Activated T-cell treated with anti-CD3 and anti-CD28 coated beads, Interleukin-2, amount 50 U/mL, for 24 hours (primary cell): ENCODE data around the gene STK24.
"Not testable (repeated sequence)": the region's sequence is repeated elsewhere in the genome, so short reads cannot be mapped to it uniquely, and the experiment has no call there.

ENCODE experiments used
- DNase-seq: peaks from one replicate; pipeline ENCODE4 v3.0.0-alpha.2; 2020
- H3K27ac Mint-ChIP-seq: 2 replicates; pipeline ENCODE4 v1.8.0; 2020; ENCODE audit warnings: mild to moderate bottlenecking, mixed read lengths
- H3K27me3 Mint-ChIP-seq: 2 replicates; pipeline ENCODE4 v1.8.0; 2020; ENCODE audit warnings: mixed read lengths
- H3K36me3 Mint-ChIP-seq: 2 replicates; pipeline ENCODE4 v1.8.0; 2020; ENCODE audit warnings: low read depth, mixed read lengths
- H3K4me1 Mint-ChIP-seq: 2 replicates; pipeline ENCODE4 v1.8.0; 2020; ENCODE audit warnings: low read depth, mixed read lengths
- H3K4me3 Mint-ChIP-seq: 2 replicates; pipeline ENCODE4 v1.8.0; 2020; ENCODE audit warnings: mild to moderate bottlenecking, moderate library complexity, mixed read lengths
- H3K9me3 Mint-ChIP-seq: 2 replicates; pipeline ENCODE4 v1.8.0; 2020; ENCODE audit warnings: mixed read lengths

STK24 gene

DNA sequence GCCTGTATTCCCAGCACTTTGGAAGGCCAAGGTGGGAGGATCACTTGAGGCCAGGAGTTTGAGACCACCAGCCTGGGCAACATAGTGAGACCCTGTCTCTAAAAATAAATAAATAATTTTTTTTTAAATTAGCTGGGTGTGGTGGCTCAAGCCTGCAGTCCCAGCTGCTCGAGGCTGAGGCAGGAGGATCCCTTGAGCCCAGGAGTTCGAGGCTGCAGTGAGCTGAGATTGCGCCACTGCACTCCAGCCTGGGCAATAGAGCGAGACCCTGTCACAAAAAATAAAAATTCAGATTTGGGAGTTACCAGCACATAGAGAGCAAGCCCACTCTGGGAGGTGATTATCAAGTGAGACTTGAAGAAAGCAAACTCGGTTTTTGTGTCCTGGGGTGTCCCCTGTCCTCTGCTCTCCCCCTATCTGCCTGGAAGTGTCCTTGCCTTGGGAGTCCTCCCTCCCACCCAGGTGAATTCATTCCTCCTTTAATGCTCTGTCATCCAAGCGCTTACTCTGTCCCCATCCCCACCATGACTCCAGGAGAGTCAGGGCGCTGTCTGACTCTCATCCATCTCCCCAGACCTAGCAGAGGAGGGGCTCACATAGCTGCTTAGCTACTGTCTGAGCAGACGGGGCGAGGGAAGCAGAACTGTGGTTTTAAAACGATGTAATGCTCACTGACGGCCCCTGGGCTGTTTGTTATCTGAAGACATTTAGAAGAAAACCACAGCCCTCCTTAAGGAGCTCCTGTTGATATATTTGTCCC is 146.8 kb downstream of the STK24 start:
- no peaks in the 10 kb centered on the region for H3K36me3 Mint-ChIP-seq
- peaks cover 31% of the 10 kb centered on the region for H3K27me3 Mint-ChIP-seq
- no peaks in the 10 kb centered on the region for H3K9me3 Mint-ChIP-seq
- H3K4me3 Mint-ChIP-seq, result no peak overlapping the region
- H3K27ac Mint-ChIP-seq, result no peak overlapping the region
- no peak for DNase-seq
- no peaks in the 10 kb centered on the region for H3K4me1 Mint-ChIP-seq

DNA sequence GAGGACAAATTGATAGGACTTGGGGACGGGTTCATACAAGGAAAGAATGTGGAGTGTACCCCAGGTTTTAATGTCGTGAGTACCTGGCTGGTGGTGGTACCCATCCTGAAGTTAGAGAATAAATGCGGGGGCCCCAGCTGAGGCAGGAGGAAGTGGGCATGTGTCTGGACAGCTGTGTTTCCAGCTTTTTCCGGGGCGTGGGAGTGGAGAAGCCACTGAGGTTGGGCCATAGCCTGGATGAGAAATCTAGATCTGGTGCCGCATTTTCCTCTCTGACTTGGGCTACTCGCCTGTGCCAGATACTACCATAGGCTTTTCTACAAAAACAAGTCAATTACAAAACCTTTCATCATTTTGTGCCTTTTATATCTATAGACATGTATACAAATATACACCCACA is 147.4 kb downstream of the STK24 start:
- DNase-seq, result no peak
- Mint-ChIP-seq H3K4me1 (no peaks in the 10 kb centered on the region), H3K27me3 (peaks cover 31% of the 10 kb centered on the region), H3K36me3 (no peaks in the 10 kb centered on the region), H3K4me3 (no peak overlapping the region), H3K9me3 (no peaks in the 10 kb centered on the region), H3K27ac (no peak overlapping the region)

DNA sequence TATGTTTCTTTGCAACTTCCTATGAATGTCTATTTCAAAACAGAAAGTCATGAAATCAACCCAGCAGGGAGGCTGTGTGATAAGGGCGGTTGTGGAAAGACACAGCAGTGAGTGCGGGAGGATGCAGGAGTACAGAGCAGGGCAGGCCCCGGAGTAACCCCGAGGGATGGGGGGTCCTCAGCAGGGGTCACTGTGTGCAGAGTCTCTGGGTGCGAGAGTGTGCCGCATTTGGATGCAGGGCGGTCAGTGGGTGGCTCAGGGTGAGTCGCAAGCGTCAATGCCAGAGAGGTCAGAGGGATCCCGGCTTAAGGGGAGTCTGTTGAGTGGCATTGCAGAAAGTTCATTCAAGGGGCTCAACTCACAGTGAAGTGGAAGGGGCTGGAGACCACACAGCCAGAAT is 147.8 kb downstream of the STK24 start:
- Mint-ChIP-seq H3K36me3 (no peaks in the 10 kb centered on the region), H3K4me1 (no peaks in the 10 kb centered on the region), H3K27ac (no peak overlapping the region), H3K27me3 (peaks cover 31% of the 10 kb centered on the region), H3K4me3 (no peak overlapping the region), H3K9me3 (no peaks in the 10 kb centered on the region)
- DNase-seq, result no peak

DNA sequence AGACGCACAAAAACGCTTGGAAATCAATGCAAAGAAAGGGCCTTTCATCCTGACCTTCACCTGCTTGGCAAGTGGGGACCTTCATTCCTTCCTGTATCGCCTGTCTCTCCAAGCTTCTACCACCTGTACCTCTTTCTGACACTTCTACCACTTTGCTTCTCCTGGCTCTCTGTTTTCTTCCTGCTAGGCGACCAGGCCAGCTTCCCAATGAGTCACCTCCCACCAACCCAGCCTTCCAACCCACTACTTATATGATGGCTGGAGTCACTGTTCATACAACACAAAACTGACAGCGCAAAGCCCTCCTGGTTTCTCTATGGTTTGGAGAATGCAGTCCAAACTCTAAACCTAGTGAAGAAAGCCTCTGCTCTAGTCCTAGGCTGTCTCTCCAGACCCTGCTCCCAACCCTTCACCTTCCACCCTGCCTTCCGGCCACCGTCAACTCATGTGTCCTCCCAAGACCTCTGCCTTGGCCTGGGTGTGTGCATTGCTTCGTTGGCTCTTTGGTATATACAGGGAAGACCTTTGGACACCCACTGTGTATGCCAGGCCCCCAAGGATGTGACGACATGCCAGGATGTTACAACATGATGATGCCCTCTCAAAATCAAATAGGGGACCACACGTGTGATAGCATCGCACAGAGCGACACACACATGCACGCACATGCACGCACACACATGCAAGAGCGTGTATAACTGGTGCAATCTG is 148.5 kb downstream of the STK24 start:
- Mint-ChIP-seq H3K4me1 (no peaks in the 10 kb centered on the region), H3K4me3 (no peak overlapping the region), H3K9me3 (no peaks in the 10 kb centered on the region), H3K27me3 (peaks cover 31% of the 10 kb centered on the region), H3K36me3 (no peaks in the 10 kb centered on the region), H3K27ac (no peak overlapping the region)
- DNase-seq, result no peak

DNA sequence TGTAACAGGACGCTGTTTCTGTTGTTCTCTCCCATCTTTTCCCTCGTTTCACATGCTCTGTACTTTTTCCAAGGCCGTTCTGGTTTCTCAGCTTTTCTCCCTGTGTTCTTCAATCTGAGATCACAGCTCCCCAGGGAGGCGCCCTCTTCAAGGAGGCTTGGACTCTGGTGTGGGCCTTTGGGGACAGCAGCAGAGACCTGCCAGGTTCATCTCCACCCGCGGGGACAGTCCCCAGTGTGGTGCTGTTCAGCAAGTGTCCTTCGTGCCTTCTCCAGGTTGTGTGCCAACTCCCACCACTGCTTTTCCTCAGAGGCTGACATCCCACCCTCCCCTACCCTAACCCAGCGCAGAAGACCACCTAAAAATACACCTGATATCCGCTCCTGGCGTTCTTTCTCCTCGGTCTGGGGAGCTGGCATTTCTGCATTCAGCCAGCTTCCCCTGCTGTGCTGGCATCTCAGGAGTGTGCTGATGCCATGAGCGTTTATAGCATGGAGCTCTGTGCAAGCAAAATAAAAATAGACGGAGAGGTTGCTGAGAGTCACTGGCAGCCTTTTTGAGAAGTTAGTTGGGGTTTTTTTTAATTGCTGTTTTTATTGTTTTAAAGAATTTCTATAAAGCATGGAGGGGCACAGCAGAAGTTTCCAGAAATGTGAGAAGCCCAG is 149.4 kb downstream of the STK24 start:
- DNase-seq, result no peak
- Mint-ChIP-seq H3K27me3 (peaks cover 28% of the 10 kb centered on the region), H3K27ac (no peak overlapping the region), H3K36me3 (no peaks in the 10 kb centered on the region), H3K4me3 (no peak overlapping the region), H3K4me1 (no peaks in the 10 kb centered on the region), H3K9me3 (no peaks in the 10 kb centered on the region)

DNA sequence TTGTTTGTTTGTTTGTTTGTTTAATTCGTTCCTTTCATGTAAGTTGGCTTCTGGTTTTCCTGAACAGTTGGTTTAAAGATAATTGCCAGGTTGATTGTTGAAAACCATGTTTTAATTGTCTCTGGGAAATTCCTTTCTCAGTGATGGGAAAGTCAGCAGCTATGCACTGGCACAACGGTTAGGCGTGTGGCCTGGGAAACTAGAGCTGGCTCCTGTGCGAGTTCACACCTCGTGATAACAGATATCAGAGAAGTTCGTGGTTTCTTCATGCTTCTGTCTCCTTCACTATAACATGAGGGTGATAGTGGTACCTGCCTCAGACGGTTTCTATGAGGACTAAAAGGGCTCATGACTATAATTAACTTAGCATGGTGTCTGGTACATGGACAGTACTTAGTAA is 153.5 kb downstream of the STK24 start:
- Mint-ChIP-seq H3K36me3 (no peaks in the 10 kb centered on the region), H3K9me3 (no peaks in the 10 kb centered on the region), H3K4me1 (no peaks in the 10 kb centered on the region), H3K27me3 (peaks cover 10% of the 10 kb centered on the region), H3K27ac (no peak overlapping the region), H3K4me3 (no peak overlapping the region)
- no peak for DNase-seq

DNA sequence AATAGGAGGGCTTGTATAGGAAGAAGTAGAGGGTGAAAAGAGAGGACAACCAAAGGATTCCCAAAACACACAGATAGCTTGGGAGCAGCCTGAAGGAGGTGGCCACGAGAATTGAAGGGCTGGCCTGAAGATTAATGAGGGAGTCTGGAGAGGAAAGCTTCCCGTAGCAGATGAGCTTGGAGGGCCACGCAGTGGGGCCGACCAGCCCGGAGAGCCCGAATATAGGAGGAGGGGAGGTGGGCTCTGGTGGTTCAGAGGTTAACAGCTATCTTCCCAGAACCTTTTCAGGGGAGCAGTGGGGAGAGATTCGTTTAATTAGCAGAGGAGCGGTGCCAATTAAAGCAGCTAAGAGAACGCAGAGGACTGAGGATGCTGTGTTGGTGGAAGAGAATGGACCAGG is 154.9 kb downstream of the STK24 start:
- no peaks in the 10 kb centered on the region for H3K4me1 Mint-ChIP-seq
- peaks cover 9% of the 10 kb centered on the region for H3K27me3 Mint-ChIP-seq
- no peak overlapping the region for H3K27ac Mint-ChIP-seq
- H3K9me3 Mint-ChIP-seq, result no peaks in the 10 kb centered on the region
- DNase-seq, result no peak
- H3K36me3 Mint-ChIP-seq, result no peaks in the 10 kb centered on the region
- no peak overlapping the region for H3K4me3 Mint-ChIP-seq

DNA sequence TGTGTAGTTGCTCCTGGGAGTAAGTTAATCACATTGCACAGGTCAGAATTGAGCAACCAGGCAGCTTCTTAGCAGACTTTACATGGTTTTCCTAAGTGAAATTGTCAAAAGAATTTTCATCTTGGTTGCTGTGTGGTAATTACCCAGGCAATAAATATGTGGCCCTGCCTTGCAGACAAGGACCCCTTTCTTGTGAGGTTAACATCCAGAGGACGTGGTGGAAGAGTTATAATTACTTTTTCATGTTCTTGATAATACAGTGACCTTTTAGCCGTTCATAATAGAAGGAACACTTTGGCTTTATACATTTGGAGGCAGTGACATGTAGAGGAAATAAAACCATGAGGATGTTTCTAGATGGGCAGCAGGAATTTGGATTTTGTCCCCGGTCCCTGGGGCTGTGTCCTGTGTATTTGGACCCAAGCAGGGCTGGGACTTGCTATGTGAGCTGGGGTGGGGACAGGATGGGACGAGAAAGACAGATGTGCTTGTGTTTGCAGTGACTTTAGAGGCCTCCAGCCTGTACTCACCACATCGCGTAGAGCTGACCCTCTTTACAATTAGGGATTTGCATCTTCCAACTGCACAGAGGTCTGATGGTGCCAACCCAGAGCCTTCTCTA is 156.2 kb downstream of the STK24 start:
- Mint-ChIP-seq H3K9me3 (no peaks in the 10 kb centered on the region), H3K4me1 (no peaks in the 10 kb centered on the region), H3K36me3 (no peaks in the 10 kb centered on the region), H3K27me3 (peaks cover 4% of the 10 kb centered on the region), H3K27ac (no peak overlapping the region), H3K4me3 (no peak overlapping the region)
- no peak for DNase-seq

DNA sequence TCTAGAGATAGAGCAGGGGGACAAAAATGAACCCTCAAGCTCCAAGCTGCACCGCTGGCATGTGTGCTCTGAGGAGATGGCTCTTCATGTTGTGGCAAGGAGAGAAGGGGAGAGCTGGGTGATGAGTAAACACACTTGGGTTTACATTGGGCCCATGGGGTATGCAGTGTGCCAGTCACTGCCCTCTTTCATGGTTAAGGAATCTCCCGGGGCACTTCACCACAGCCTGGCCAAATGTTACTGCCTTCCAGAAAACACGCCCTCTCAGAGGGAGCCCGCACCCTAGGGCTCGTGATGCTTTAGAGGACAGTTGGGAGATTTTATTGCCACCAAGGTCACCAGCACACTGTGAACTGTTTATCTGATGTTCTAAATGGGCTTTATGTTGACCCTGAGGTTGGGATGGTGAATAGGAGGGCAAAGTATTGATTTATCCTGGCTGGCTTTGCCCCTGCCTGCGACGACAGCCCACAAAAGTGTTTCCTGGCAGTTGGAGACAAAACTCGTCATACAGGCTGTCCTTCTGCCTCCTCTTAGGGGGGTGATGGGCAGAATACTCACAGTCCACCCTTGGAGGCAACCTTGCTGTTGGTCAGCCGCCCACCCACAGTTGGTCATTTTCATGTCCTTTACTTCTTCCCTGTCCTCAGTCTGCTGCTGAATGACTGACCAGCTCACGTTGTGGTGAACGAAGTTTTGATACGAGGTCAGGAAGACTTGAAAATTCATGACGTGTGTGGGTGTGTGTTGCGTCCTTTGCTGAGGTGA is 156.9 kb downstream of the STK24 start:
- no peaks in the 10 kb centered on the region for H3K36me3 Mint-ChIP-seq
- H3K9me3 Mint-ChIP-seq, result no peaks in the 10 kb centered on the region
- DNase-seq, result no peak
- no peak overlapping the region for H3K4me3 Mint-ChIP-seq
- H3K4me1 Mint-ChIP-seq, result no peaks in the 10 kb centered on the region
- H3K27ac Mint-ChIP-seq, result no peak overlapping the region
- H3K27me3 Mint-ChIP-seq, result peaks cover 4% of the 10 kb centered on the region

DNA sequence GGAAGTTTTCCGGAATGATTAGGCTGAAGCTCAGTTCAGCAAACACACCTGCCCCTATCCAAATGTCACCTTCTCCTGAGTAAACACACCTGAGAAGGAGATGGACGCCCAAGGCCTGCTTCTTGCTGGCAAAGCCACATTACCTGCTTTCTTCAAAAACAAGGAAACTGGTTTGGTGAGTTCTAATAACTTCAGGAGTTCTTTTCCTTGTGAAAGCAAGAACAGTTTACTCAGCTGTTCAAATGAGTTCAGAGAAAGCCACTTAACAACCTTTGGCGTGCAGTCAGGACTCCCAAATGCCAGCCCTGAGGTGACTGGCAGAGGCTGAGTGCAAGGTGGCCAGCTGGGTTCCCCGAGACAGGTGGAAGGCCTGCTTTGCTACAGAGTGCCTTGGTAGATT is 160.5 kb downstream of the STK24 start:
- Mint-ChIP-seq H3K9me3 (no peaks in the 10 kb centered on the region), H3K27me3 (peaks cover 4% of the 10 kb centered on the region)
- DNase-seq, result no peak

DNA sequence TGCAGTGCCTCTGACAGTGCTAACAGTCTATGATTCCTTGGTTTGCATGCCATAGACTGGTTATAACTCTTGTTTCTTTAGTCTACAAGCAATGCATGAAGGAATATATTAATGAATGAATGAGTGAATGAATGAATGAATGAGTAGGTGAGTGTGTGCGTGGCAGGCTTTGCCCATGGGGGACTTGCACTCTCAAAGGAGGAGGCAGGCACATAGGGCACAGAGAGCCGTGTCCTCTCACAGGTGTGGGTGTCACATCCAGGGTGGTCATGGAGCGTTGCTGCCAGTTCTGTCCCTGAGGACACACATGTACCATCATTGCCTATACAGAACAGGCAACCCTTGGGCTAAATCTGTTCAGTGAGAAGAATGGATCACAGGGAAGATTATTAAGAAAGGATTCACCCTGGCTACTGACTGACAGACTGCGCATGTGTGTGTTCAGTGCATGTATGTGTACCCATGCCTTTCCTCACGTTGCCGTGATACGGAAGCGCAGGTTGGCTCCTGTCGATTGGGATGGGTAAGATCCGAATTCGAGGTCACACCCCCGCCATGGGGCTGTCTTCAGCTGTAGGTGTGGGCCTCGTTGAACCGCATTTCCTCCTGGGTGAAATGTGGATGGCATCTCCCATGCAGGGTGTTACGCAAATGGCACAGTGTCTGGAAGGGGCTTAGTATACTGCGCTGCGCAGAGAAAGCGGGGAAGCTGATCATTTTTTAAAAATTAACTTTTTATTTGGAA is 161.4 kb downstream of the STK24 start:
- no peaks in the 10 kb centered on the region for H3K9me3 Mint-ChIP-seq
- no peak overlapping the region for H3K4me3 Mint-ChIP-seq
- no peak overlapping the region for H3K27ac Mint-ChIP-seq
- no peaks in the 10 kb centered on the region for H3K36me3 Mint-ChIP-seq
- no peak for DNase-seq
- peaks cover 15% of the 10 kb centered on the region for H3K4me1 Mint-ChIP-seq
- peaks cover 10% of the 10 kb centered on the region for H3K27me3 Mint-ChIP-seq

More for the DNA sequence above, 160.5 kb downstream of the STK24 start:
- no peak overlapping the region for H3K4me3 Mint-ChIP-seq
- no peaks in the 10 kb centered on the region for H3K36me3 Mint-ChIP-seq
- no peak overlapping the region for H3K27ac Mint-ChIP-seq
- H3K4me1 Mint-ChIP-seq, result peaks cover 12% of the 10 kb centered on the region

DNA sequence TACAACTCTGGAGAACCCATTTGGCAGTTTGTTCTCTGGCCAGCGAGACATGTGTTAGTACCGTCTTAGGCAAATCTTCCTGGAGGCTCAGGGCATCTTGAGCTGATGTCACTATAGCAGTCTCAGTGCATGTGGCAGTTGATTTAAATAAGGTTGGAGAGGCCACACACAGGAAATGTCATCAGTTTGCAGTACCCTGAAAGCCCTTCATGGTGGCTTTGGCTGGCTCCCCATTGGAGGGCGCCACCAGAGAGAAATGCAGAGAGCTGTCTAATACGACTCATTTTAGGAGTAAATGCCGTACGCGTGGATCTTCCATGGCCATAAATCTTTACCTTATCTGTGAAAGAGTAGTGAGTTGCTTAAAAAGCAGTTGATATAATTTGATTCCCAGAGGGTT is 163.1 kb downstream of the STK24 start:
- Mint-ChIP-seq H3K27ac (no peak overlapping the region), H3K4me1 (peaks cover 15% of the 10 kb centered on the region), H3K9me3 (no peaks in the 10 kb centered on the region), H3K36me3 (no peaks in the 10 kb centered on the region), H3K27me3 (peaks cover 10% of the 10 kb centered on the region), H3K4me3 (no peak overlapping the region)
- DNase-seq, result no peak

DNA sequence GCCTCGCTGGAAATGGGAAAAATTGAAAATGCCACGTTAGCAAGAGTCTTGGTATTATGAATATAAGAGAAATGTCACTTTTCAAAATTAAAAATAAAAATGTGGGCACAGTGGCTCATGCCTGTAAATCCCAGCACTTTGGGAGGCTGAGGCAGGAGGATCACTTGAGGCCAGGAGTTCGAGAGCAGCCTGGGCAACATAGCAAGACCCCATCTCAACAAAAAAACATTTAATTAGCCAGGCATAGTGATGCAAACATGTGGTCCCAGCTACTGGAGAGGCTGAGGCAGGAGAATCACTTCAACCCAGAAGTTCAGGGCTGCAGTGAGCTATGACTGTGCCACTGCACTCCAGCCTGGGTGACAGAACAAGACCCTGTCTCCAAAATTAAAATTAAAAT is 163.6 kb downstream of the STK24 start:
- DNase-seq, H3K27ac Mint-ChIP-seq, H3K36me3 Mint-ChIP-seq, H3K27me3 Mint-ChIP-seq, H3K4me3 Mint-ChIP-seq, H3K9me3 Mint-ChIP-seq: not testable (repeated sequence)
- peaks cover 15% of the 10 kb centered on the region for H3K4me1 Mint-ChIP-seq
